ENCODE data around the gene STAT3.
"Not testable (repeated sequence)": the region's sequence is repeated elsewhere in the genome, so short reads cannot be mapped to it uniquely, and the experiment has no call there.

STAT3 gene

GRCh38 chr17:42313773-42314566 lies 74.3 kb downstream of the STAT3 start:
- DNase-seq (ENCODE audit: low spot score) = no peak

- DNase-seq (ENCODE audit: low spot score) = no peak
Measured at GRCh38 chr17:42313389-42313772, 74.9 kb downstream of the STAT3 start.

GRCh38 chr17:42312285-42313130 lies 75.7 kb downstream of the STAT3 start:
- DNase-seq (ENCODE audit: low spot score) = peak; percentile 82

- DNase-seq (ENCODE audit: low spot score) = no peak
Measured at GRCh38 chr17:42312035-42312284, 76.3 kb downstream of the STAT3 start.

GRCh38 chr17:42311240-42312034 lies 76.8 kb downstream of the STAT3 start:
- DNase-seq (ENCODE audit: low spot score) = no peak

GRCh38 chr17:42310787-42311215 lies 77.4 kb downstream of the STAT3 start:
- DNase-seq (ENCODE audit: low spot score) = peak; percentile 39

- no peak for DNase-seq (ENCODE audit: low spot score)
Measured at GRCh38 chr17:42309986-42310786, 78.1 kb downstream of the STAT3 start.

GRCh38 chr17:42309142-42309541 lies 79.1 kb downstream of the STAT3 start:
- DNase-seq (ENCODE audit: low spot score) = no peak

GRCh38 chr17:42308446-42308845 lies 79.8 kb downstream of the STAT3 start:
- no peak for DNase-seq (ENCODE audit: low spot score)

- no peak for DNase-seq (ENCODE audit: low spot score)
Measured at GRCh38 chr17:42307362-42307927, 80.8 kb downstream of the STAT3 start.

- no peak for DNase-seq (ENCODE audit: low spot score)
Measured at GRCh38 chr17:42306385-42306667, 81.9 kb downstream of the STAT3 start.

GRCh38 chr17:42305543-42306384 lies 82.5 kb downstream of the STAT3 start:
- DNase-seq (ENCODE audit: low spot score) = no peak

GRCh38 chr17:42305031-42305330 lies 83.3 kb downstream of the STAT3 start:
- not testable (repeated sequence) for DNase-seq (ENCODE audit: low spot score)

- no peak for DNase-seq (ENCODE audit: low spot score)
Measured at GRCh38 chr17:42304187-42305030, 83.8 kb downstream of the STAT3 start.

- no peak for DNase-seq (ENCODE audit: low spot score)
Measured at GRCh38 chr17:42303694-42304093, 84.5 kb downstream of the STAT3 start.

GRCh38 chr17:42301022-42301421 lies 87.2 kb downstream of the STAT3 start:
- DNase-seq (ENCODE audit: low spot score) = no peak

GRCh38 chr17:42299913-42300312 lies 88.3 kb downstream of the STAT3 start:
- not testable (repeated sequence) for DNase-seq (ENCODE audit: low spot score)

- DNase-seq (ENCODE audit: low spot score) = not testable (repeated sequence)
Measured at GRCh38 chr17:42299361-42299760, 88.9 kb downstream of the STAT3 start.

GRCh38 chr17:42297775-42298174 lies 90.5 kb downstream of the STAT3 start:
- DNase-seq (ENCODE audit: low spot score) = not testable (repeated sequence)

- DNase-seq (ENCODE audit: low spot score) = no peak
Measured at GRCh38 chr17:42296012-42296411, 92.2 kb downstream of the STAT3 start.

Measured in activated CD4-positive, alpha-beta T cell treated with anti-CD3 and anti-CD28 coated beads, Interleukin-2, Interleukin-4, amounts not matched to agents 100 ng/mL and 50 ng/mL, durations not matched to agents 16 hours and 8 hours (primary cell).